Fibroblast of villous mesenchyme (primary cell): ENCODE measurements around the gene TPSD1. TPM values are rescaled to one million over a fixed set of nuclear protein-coding genes. Genes with fewer than 3 reads are reported as not detected.
"Not testable (repeated sequence)": the region's sequence is repeated elsewhere in the genome, so short reads cannot be mapped to it uniquely, and the experiment has no call there.

Experiments
- DNase-seq: peaks from one replicate; pipeline ENCODE4 v3.0.0-alpha.2; 2010; ENCODE audit warnings: low read depth
- H3K4me3 ChIP-seq: 2 replicates; pipeline ENCODE4 v1.5.1; 2011; ENCODE audit warnings: low read depth, mild to moderate bottlenecking, low read length
- total RNA-seq: library from RNA; depleted of rRNA; stranded (reverse); fragments of >200 nt; gene quantifications from 2 replicates; pipeline ENCODE4 v1.2.3, GENCODE V29; 2012
- TF ChIP-seq, protein P1 (sequence below): IDR thresholded peaks from 2 replicates; pipeline ENCODE4 v1.5.1; 2012; ENCODE audit warnings: low read depth, mild to moderate bottlenecking, low read length; ENCODE audit not compliant: insufficient read depth

Gene TPSD1
- total RNA-seq, 1 donor, result not detected

DNA sequence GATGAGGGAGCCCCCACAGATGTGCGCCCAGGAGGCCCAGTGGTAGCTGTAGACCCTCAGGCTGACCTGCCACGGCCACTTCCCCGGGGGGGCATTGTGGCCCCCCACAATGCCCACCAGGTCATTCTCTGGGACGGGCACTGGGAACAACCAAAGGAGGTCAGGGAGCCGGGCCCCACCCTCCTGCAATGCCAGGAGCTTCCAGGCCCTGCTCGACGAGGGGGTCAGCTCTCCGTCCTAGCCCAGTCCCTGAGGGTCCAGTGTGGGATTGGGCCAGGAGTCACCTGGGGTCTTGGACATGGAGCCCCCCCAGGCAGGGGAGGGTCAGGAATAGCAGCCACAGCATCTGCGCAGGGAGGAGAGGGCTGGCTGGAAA, 7.0 kb downstream of the TPSD1 start:
- no peak overlapping the region for H3K4me3 ChIP-seq
- no peak for DNase-seq
- TF ChIP-seq, protein P1, sequence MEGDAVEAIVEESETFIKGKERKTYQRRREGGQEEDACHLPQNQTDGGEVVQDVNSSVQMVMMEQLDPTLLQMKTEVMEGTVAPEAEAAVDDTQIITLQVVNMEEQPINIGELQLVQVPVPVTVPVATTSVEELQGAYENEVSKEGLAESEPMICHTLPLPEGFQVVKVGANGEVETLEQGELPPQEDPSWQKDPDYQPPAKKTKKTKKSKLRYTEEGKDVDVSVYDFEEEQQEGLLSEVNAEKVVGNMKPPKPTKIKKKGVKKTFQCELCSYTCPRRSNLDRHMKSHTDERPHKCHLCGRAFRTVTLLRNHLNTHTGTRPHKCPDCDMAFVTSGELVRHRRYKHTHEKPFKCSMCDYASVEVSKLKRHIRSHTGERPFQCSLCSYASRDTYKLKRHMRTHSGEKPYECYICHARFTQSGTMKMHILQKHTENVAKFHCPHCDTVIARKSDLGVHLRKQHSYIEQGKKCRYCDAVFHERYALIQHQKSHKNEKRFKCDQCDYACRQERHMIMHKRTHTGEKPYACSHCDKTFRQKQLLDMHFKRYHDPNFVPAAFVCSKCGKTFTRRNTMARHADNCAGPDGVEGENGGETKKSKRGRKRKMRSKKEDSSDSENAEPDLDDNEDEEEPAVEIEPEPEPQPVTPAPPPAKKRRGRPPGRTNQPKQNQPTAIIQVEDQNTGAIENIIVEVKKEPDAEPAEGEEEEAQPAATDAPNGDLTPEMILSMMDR, result no peak

DNA sequence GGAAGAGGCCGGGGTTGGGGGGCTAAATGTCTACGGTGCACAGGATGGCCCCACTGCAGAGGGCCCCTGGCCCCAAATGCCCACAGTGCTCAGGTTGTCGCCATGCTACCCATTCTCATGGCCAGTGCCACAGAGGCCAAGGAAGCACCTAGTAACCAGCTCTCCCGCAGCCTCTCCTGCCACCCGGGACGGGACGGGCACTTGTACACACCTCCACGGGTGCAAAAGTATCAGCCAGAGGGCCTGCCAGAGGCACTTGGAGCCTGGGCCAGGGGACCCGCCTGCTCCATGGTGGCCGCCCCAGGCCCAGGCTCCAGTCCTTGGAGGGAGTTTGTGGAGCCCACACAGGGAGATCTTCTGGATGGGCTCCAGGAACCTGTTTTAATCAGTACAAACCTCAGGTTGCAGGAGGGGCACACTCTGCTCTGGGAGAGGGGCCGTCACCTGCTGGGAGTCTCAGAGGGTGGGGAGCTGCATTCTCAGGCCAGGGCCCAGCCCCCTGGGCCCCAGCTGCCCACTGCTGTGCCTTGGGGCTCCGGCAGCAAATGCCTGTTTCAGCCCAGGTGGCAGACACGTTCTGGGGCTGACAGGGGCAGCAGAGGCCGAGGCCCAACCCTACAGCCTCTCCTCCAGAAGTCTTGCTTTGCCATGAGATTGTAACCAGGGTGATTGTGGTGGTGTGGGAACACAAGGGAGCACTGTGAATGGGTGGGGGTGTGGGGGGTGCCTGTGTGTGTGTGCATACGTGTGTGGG, 7.9 kb downstream of the TPSD1 start:
- TF ChIP-seq, protein P1, result no peak
- no peak overlapping the region for H3K4me3 ChIP-seq
- DNase-seq, result no peak

DNA sequence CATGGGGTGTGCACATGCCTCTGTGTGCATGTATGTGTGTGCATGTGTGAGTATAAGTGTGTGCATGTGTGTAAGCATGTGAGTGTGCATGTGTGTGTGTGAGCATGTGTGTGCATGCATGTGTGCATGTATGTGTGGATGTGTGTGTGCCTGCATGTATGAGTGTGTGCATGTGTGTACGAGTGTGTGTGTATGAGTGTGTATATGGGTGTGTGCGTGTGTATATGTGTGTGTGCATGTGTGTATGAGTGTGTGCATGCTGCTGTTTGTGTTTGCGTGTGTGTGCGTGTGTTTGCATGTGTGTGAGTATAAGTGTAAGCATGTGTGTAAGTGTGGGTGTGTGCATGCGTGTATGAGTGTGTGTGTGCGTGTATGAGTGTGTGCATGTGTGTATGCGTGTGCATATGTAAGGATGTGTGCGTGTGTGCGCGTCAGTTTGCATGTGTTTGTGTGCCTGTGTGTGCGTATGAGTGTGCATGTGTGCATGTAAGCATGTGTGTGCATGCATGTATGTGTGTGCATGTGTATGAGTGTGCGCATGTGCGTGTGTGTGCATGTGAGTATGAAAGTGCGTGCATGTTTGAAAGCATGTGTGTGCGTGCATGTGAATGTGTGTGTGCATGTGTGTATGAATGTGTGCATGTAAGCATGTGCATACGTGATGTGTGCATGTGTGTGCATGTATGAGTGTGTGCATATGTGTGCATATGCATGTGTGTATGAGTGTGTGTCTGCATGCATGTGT, 8.6 kb downstream of the TPSD1 start:
- H3K4me3 ChIP-seq, result no peak overlapping the region
- no peak for DNase-seq
- TF ChIP-seq, protein P1, result no peak

DNA sequence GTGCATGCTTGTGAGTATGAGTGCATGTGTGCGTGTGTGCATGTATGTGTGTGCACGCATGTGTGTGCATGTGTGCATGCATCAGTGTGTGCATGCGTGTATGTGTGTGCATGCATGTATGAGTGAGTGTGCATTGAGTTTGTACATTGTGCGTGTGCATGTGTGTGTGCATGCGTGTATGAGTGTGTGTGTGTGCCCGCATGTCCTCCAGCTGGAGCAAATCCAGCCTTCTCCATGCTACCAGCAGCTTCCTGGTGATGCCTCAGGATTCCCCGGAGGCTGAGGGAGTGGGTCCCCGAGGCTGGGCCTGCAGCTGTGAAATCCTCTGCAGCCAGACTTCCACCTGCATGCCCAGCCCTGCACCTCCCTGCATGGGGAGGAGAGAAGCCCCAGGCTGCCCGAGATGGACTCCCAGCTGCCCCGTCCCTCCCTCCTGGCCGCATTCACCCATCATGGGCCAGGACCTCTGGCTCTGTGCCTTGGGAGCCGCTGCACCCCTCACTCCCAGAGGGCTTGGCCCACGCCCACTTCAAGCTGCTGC, 9.3 kb downstream of the TPSD1 start:
- DNase-seq, result no peak
- no peak overlapping the region for H3K4me3 ChIP-seq
- TF ChIP-seq, protein P1, result no peak

DNA sequence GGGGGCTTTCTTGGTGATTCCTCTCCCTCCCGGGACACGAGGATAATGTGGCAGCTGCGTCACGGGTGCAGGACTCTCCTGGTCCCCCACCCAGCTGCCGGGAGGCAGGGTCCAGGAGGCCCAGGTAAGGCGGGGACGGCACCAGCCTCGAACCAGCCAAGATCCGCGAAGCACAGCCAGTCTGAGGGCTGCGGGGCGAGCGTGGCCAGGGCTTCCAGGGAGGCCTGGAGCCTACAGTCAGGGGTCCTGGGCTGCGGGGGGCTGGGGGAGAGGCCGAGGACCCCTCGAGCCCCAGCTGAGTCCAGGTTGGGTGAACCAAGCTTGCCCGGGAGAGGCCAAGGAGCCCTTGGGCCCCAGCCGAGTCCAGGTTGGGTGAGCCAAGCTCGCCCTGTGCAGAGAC, 10.0 kb downstream of the TPSD1 start:
- TF ChIP-seq, protein P1, result no peak
- no peak overlapping the region for H3K4me3 ChIP-seq
- no peak for DNase-seq

DNA sequence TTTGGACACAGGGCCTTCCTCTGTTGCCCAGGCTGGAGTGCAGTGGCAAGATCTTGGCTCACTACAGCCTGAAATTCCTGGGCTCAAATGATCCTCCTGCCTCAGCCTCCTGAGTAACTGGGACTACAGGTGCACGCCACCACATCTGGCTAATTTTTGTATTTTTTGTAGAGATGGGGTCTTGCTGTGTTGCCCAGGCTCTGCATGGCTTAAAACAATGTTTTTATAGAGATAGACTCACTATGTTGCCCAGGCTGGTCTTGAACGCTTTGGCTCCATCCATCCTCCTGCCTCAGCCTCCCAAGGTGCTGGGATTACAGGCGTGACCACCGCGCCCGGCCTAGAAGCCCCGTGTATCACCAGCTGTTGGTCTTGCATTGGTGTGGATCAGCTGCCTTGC, 13.5 kb downstream of the TPSD1 start:
- not testable (repeated sequence) for DNase-seq, H3K4me3 ChIP-seq

DNA sequence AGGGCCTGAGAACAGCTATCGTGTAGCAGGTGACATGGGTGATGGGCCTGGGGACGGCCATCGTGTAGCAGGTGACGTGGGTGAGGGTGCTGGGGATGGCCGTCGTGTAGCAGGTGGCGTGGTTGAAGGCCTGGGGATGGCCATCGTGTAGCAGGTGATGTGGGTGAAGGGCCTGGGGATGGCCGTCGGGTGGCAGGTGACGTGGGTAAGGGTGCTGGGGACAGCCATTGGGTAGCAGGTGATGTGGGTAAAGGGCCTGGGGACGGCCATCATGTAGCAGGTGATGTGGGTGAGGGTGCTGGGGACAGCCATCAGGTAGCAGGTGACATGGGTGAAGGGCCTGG, 15.5 kb downstream of the TPSD1 start:
- TF ChIP-seq, protein P1, result no peak
- no peak for DNase-seq
- no peak overlapping the region for H3K4me3 ChIP-seq

DNA sequence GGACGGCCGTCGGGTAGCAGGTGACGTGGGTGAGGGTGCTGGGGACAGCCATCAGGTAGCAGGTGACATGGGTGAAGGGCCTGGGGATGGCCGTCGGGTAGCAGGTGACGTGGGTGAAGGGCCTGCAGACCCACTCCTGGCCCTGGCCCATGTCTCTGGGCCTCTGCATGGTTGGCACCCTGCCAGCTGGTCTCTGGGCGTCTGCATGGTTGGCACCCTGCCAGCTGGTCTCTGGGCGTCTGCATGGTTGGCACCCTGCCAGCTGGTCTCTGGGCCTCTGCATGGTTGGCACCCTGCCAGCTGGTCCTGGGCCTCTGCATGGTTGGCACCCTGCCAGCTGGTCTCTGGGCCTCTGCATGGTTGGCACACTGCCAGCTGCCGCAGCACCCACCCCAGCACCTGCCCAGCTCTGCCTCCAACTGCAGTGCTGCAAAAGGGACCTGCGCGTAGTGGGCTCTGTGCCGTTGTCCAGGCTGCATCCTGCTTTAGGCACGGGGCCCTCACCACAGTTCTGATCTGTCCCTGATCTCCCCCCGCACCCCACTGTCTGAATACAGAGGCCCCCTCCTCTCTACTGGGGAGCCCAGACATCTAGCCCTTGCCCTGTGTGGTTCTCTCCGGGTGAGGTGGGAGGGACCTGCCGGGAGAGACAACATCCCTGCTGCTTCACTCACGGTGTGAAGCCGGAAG, 16.0 kb downstream of the TPSD1 start:
- H3K4me3 ChIP-seq, DNase-seq: not testable (repeated sequence)
